Activated CD4-positive, alpha-beta T cell treated with anti-CD3 and anti-CD28 coated beads, Interleukin-2, amount 50 U/mL, for 1 hour (primary cell): ENCODE results near the gene ZNF581.

Source experiments
- DNase-seq: peaks from one replicate; pipeline ENCODE4 v3.0.0-alpha.2; 2020

ZNF581 gene

GRCh38 chr19:55668603-55669348 is 25.3 kb downstream of the ZNF581 start:
- DNase-seq, result no peak

DNA sequence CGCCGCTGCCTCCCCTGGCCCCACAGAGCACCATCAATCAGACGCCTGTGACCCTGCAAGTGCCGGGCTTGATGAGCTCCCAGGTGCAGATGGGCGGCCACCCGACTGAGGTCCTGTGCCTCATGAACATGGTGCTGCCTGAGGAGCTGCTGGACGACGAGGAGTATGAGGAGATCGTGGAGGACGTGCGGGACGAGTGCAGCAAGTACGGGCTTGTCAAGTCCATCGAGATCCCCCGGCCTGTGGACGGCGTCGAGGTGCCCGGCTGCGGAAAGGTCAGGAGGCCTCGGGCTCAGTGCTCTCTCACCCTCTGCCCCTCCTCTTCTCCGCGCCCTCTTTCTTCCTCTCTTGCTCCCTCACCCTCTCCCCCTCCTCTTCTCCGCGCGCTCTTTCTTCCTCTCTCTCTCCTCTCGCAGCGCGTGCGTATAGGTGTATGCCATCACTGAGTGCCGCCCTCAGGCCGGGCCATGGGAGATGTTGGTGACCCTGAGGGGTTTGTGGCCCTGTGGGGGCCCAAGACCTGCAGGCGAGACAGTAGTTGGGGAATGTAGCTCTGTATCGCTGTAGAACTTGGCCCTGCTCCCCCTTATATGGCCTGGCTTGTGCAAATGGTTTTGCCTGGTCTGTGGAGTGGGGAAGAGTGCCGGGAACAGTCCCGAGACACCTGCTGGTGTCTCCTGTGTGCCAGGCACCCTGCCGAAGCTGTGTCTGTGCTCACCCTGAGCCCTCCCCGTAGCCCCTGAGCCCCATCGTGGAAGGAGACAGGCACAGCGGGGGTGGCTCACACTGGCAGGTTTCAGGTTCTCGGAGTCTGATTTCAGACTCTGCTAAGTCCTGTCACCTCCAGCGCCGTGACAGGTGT is 26.2 kb downstream of the ZNF581 start:
- no peak for DNase-seq

GRCh38 chr19:55670280-55671053 is 27.0 kb downstream of the ZNF581 start:
- DNase-seq, result no peak

DNA sequence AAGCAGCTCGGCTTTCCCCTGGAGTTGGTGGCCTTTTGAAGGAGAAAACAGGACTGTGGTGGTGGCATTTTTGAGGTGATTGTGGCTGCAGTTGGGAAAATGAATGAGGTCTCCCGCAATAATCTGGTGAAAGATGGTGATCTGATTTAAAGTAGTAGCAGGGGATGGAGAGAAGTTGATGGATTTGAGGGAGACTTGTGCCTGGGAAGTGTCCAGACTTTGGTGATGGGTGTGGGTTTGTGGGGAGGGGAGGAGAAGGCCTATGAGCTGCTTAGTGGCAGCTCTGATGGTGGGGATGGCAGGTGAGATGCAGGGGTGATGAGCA is 27.6 kb downstream of the ZNF581 start:
- no peak for DNase-seq

DNA sequence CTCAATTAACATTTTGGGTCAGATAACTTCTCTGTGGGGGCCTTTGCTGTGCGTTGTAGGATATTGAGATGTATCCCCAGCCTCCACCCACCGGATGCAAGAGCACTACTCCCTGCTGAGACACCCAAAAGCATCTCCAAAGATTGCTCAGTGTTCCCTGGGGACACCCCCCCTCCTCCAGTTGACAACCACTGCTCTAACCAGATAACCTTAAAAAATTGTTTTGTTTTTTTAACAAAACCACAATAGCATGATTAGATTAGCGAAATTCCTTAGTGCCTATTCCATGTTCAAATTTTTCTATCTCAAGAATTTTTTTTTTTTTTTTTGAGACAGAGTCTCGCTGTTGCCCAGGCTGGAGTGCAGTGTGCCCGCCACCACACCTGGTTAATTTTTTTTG is 29.0 kb downstream of the ZNF581 start:
- DNase-seq, result no peak

- DNase-seq, result no peak
These were observed 30.0 kb downstream of the ZNF581 start for GRCh38 chr19:55673465-55673864.

GRCh38 chr19:55673889-55674288 is 30.4 kb downstream of the ZNF581 start:
- no peak for DNase-seq

DNA sequence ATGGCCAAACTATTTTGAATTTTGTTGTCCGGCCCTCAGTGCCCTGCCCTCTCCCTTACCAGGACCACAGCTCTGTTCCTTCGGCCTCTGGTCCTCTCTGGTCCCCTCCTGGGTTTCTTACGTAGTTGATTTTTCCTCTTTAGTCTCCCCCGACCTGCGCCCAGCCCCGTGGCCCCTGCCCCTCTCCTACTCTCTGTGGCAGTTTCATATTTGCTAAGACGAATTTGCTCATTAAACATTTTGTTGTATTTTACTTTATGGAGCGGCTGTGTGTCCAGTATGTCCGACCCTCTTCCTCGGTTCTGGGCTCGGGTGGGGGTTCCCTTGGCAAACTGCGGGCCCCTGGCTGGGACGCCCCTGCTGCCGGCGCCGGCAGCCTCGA is 31.0 kb downstream of the ZNF581 start:
- no peak for DNase-seq

GRCh38 chr19:55674841-55675660 is 31.6 kb downstream of the ZNF581 start, which contains the start of gene EPN1:
Gene EPN1, plus strand, starts transcription at chr19:55675226. Its CDS starts 3,402 bp downstream, at chr19:55678628.
- peak; percentile 97 for DNase-seq

GRCh38 chr19:55675661-55676354 is 32.4 kb downstream of the ZNF581 start:
- no peak for DNase-seq

- DNase-seq, result no peak
These were observed 32.9 kb downstream of the ZNF581 start for GRCh38 chr19:55676383-55676782.

DNA sequence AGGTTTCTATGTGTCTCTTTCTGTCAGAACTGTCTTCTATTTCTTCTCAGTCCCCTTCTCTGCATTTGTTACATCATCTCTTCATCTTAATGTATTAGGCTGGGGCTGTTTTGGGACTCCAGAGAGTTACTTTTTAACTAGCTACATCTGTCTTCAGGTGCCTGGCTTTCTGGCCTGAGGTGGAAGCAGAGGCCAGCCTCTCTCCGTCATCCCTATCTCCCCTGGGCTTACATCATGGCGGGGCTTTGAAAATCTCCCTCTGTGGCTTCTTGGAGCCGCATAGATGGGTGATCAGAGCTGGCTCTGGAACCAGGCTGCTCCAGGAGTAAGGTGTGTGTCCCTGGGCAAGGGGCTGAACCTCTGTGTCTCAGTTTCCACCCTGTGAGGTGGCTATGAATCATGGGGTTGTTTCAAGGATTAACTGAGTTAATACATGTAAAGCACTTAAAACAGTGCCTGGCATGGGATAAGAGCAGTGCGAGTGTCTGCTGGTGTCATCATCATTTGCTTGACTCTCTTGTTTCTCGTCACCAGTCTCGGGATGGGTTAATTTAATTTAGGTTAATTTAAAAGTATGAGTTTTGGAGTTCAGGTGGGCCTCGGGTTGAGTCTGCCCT is 33.5 kb downstream of the ZNF581 start:
- DNase-seq, result no peak

GRCh38 chr19:55677572-55678028 is 34.2 kb downstream of the ZNF581 start:
- no peak for DNase-seq

- DNase-seq, result no peak
These were observed 34.7 kb downstream of the ZNF581 start for GRCh38 chr19:55678121-55678671.

- no peak for DNase-seq
These were observed 36.2 kb downstream of the ZNF581 start for GRCh38 chr19:55679343-55680257.

DNA sequence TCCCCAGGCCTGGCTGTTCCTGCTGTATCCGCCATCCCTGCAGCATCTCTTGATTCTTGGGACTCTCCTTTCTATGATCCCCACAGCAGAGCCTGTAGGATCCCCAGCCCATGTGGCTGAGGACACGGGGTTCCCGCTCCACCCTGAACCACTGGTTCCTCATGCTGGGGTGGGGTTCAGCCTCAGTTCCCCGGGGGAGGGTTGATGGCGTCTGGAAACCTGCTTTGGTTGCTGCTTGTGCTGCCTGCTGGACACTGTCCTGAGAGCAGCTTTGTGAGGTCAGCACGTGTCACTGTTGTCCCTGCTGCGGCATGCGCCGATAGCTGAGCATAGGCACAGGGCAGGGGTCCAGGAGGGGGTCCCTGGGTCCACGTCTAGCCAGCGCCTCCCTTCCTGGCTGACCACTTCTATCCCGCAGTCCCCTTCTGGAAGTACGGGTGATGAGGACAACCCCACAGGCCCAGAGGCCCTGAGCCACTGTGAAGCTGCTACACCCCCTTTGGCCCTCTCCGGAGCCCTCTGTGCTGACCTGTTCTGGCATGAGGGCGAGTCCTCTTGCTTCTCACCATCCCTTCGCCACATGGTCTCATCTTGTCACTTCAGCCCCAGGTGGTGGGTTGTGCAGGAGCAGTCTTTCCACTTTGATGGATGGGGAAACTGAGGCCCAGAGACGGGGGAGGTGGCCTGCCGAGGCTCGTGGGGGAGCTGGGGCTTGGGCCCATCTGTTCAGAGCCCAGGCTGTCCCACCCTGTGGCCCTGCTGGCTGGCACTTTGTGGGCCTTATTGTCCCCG is 37.1 kb downstream of the ZNF581 start:
- DNase-seq, result no peak

DNA sequence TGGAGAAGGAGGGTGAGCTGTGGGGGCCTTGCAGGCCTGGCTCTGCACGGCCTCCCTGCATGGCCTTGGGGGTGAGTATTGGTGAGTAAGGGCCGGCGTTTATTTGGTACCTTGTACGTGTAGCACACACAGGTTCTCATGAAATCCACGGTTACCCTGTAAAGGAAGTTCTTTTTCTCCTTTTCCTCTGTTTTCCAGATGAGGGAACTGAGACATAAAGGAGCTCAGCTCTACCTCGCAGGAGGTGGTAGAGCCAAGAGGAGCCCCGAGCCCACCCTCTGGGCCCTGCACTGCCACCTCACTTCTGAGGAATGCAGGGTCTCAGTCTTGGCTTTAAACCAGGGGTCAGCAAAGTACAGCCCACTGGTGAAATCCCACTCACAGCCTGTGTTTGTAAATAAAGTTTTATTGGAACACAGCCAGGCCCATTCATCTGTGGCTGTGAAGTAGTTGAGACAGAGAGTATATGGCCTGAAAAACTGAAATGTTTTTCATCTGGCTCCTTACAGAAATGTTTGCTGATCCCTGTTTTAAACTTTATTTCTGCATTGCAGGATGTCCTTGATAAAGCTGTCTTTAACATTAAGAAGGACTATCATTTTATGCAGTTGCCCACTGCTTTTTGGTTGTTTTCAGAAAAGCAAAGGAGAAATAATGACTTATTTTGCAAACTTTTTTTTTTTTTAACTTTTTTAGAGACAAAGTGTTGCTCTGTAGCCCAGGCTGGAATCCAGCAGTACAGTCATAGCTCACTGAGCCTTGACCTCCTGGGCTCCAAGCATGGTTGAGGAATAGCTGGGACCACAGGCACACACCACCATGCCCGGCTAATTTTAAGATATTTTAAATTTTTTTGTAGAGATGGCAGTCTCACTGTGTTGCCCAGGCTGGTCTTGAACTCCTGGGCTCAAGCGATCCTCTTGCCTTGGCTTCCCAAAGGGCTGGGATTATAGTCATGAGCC is 38.0 kb downstream of the ZNF581 start:
- DNase-seq, result no peak
